Stimulated activated CD4-positive, alpha-beta T cell treated with anti-CD3 and anti-CD28 coated beads, Interleukin-15, amount 100 ng/mL, for 24 hours (primary cell): ENCODE results near the gene NAT10.

ENCODE experiments used
- DNase-seq: peaks from one replicate; pipeline ENCODE4 v3.0.0-alpha.2; 2020

Gene NAT10

GRCh38 chr11:34150494-34151151 is 45.2 kb downstream of the NAT10 start:
- DNase-seq: no peak

GRCh38 chr11:34151166-34151565 is 45.7 kb downstream of the NAT10 start:
- DNase-seq: no peak

- DNase-seq: no peak
These were observed 46.8 kb downstream of the NAT10 start for GRCh38 chr11:34151916-34152845.

GRCh38 chr11:34154059-34154875 is 48.8 kb downstream of the NAT10 start:
- DNase-seq: no peak

- DNase-seq: no peak
These were observed 49.8 kb downstream of the NAT10 start for GRCh38 chr11:34155057-34155756.

- DNase-seq: no peak
These were observed 50.3 kb downstream of the NAT10 start for GRCh38 chr11:34155757-34156062.

GRCh38 chr11:34157163-34157562 is 51.7 kb downstream of the NAT10 start:
- DNase-seq: no peak

GRCh38 chr11:34158661-34159060 is 53.2 kb downstream of the NAT10 start:
- peak; percentile 46 for DNase-seq

GRCh38 chr11:34160049-34160721 is 54.8 kb downstream of the NAT10 start:
- DNase-seq: no peak

- no peak for DNase-seq
These were observed 55.4 kb downstream of the NAT10 start for GRCh38 chr11:34160791-34161190.

- DNase-seq: no peak
These were observed 55.9 kb downstream of the NAT10 start for GRCh38 chr11:34161361-34161760.

- peak; percentile 54 for DNase-seq
These were observed 56.5 kb downstream of the NAT10 start for GRCh38 chr11:34161812-34162492.

- no peak for DNase-seq
These were observed 57.0 kb downstream of the NAT10 start for GRCh38 chr11:34162493-34162820.

GRCh38 chr11:34162856-34163255 is 57.4 kb downstream of the NAT10 start:
- no peak for DNase-seq

GRCh38 chr11:34165121-34165520 is 59.7 kb downstream of the NAT10 start:
- no peak for DNase-seq

- no peak for DNase-seq
These were observed 60.5 kb downstream of the NAT10 start for GRCh38 chr11:34165786-34166555.

- no peak for DNase-seq
These were observed 61.6 kb downstream of the NAT10 start for GRCh38 chr11:34166806-34167740.

- no peak for DNase-seq
These were observed 62.5 kb downstream of the NAT10 start for GRCh38 chr11:34167961-34168360.

GRCh38 chr11:34168642-34169420 is 63.4 kb downstream of the NAT10 start:
- no peak for DNase-seq
